Measurements from ENCODE around the gene ENPP7. TPM values are rescaled to one million over a fixed set of nuclear protein-coding genes. Genes with fewer than 3 reads are reported as not detected.
A peak's percentile ranks its signal among the peaks of the same experiment; 100 is the strongest.

The ENPP7 gene
- total RNA-seq, 2 donors from 2014 or later: not detected

DNA sequence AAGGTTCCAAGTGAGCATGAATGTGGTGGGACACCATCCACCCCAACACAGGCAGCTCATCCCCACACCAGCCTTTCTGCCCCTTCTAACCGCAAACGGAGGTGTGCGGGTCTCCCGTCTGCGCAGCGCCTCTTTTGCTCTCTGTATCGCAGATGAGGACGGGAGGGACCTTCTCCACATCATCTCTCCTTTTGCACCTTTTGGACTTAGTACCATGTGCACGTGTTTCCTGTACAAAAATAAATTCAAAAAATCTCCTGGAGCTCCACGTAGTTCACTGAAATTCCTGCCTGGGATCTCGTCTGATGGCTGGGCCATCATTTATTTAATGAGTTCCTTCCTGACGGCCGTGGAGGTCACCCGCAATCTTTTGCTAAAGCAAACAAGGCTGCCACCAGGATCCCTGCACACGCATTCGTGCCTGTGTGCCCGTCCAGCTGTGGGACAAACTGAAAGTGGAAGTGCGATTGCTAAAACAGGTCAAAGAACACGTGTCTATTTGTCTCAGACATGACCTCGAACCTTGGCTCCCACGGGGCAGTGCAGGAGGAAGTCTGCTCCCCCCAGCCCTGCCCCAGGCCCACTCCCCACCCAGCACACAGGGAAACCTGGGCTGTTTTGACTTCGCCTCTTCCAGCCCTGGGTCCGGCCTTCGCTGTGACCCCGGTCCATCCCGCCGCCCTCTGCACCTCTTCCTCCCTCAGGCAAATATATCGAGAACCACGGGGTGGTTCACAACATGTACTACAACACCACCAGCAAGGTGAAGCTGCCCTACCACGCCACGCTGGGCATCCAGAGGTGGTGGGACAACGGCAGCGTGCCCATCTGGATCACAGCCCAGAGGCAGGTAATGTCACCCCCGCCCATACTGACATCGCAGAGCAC, 2.3 kb downstream of the ENPP7 start:
- H3K9me3 ChIP-seq: no peaks in the 10 kb centered on the region
- H3K27me3 ChIP-seq (replicated peaks; ENCODE audit: insufficient read depth): no peaks in the 10 kb centered on the region
- TF ChIP-seq, protein P1, sequence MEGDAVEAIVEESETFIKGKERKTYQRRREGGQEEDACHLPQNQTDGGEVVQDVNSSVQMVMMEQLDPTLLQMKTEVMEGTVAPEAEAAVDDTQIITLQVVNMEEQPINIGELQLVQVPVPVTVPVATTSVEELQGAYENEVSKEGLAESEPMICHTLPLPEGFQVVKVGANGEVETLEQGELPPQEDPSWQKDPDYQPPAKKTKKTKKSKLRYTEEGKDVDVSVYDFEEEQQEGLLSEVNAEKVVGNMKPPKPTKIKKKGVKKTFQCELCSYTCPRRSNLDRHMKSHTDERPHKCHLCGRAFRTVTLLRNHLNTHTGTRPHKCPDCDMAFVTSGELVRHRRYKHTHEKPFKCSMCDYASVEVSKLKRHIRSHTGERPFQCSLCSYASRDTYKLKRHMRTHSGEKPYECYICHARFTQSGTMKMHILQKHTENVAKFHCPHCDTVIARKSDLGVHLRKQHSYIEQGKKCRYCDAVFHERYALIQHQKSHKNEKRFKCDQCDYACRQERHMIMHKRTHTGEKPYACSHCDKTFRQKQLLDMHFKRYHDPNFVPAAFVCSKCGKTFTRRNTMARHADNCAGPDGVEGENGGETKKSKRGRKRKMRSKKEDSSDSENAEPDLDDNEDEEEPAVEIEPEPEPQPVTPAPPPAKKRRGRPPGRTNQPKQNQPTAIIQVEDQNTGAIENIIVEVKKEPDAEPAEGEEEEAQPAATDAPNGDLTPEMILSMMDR (IDR thresholded peaks at IDR 0.05): no peak
- H3K36me3 ChIP-seq: no peaks in the 10 kb centered on the region
- DNase-seq (ENCODE audit: low spot score): no peak
- H3K27ac ChIP-seq: no peak overlapping the region
- no peak for ATAC-seq (ENCODE audit: insufficient number of reproducible peaks, low FRiP score, low read depth)
- peaks cover 0 to 9% of the 10 kb centered on the region in 2 donors for H3K4me1 ChIP-seq (ENCODE audit: control insufficient read depth in 1 of 2, low read depth in 2 of 2)
- peak overlapping the region; percentile 15 for H3K4me3 ChIP-seq

DNA sequence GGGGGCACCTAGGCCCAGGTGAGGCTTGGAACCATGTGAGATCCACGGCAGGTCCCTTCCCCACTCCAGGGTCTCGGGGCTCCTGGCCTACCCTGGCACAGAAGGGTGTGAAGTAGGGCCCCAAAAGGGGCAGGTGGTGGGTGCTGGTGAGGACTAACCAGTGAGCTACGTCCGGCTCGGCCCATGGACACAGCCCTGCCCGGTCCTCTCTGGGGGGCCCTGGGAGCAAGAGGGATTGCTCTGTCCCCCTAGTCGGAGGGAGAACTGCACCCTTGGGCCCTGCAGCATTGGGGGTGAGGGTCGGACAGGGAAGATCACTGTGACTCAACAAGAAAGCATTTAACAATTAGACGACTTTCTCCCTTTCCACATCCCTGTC, 2.9 kb downstream of the ENPP7 start:
- Histone ChIP-seq H3K9me3 (no peaks in the 10 kb centered on the region), H3K4me3 (no peak overlapping the region), H3K27ac (no peak overlapping the region), H3K4me1 (ENCODE audit: control insufficient read depth in 1 of 2, low read depth in 2 of 2) (peaks cover 0 to 4% of the 10 kb centered on the region in 2 donors), H3K27me3 (replicated peaks; ENCODE audit: insufficient read depth) (no peaks in the 10 kb centered on the region), H3K36me3 (no peaks in the 10 kb centered on the region)
- DNase-seq (ENCODE audit: low spot score): no peak
- TF ChIP-seq, protein P1 (IDR thresholded peaks at IDR 0.05): no peak
- no peak for ATAC-seq (ENCODE audit: insufficient number of reproducible peaks, low FRiP score, low read depth)

DNA sequence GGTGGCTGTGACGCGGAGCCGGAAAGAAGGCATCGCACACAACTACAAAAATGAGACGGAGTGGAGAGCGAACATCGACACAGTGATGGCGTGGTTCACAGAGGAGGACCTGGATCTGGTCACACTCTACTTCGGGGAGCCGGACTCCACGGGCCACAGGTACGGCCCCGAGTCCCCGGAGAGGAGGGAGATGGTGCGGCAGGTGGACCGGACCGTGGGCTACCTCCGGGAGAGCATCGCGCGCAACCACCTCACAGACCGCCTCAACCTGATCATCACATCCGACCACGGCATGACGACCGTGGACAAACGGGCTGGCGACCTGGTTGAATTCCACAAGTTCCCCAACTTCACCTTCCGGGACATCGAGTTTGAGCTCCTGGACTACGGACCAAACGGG, 4.4 kb downstream of the ENPP7 start:
- H3K9me3 ChIP-seq: no peaks in the 10 kb centered on the region
- no peak overlapping the region for H3K27ac ChIP-seq
- no peaks in the 10 kb centered on the region for H3K27me3 ChIP-seq (replicated peaks; ENCODE audit: insufficient read depth)
- no peak overlapping the region for H3K4me3 ChIP-seq
- TF ChIP-seq, protein P1 (IDR thresholded peaks at IDR 0.05): no peak
- ATAC-seq (ENCODE audit: insufficient number of reproducible peaks, low FRiP score, low read depth) (no peak), DNase-seq (ENCODE audit: low spot score) (no peak)
- no peaks in the 10 kb centered on the region for H3K4me1 ChIP-seq (ENCODE audit: control insufficient read depth in 1 of 2, low read depth in 2 of 2)
- H3K36me3 ChIP-seq: no peaks in the 10 kb centered on the region

DNA sequence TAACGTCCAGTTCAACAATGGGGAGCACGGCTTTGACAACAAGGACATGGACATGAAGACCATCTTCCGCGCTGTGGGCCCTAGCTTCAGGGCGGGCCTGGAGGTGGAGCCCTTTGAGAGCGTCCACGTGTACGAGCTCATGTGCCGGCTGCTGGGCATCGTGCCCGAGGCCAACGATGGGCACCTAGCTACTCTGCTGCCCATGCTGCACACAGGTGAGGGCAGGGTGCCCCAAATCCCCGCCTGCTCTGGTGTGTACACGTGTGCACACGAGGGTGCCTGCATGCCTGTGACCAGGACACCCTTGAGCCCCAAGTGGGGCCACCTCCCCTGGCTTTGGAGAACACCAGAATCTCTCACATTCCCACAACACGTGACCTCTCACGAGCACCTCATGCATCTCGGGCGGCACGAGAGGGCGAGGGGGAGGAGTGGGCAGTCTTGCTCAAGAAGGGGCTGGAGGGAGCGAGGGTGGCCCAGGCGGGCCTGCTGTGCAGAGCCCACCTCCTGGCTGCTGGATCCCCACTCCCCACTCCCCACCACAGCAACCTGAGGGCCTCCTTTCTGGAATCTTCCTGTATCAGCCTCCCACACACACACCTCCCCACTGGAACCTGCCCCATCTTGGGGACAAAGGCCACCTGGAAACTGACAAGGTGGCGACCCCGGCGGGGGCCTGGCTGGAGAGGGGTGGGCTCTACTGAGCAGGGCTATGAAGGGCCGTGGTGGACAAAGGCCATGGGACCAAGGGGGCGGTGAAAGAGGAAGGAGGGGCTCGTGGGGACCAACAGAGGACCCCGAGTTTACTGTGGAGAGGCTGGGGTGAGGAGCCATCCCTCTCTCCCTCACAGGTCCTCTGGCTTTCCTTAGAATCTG, 6.5 kb downstream of the ENPP7 start:
- DNase-seq (ENCODE audit: low spot score) (no peak), ATAC-seq (ENCODE audit: insufficient number of reproducible peaks, low FRiP score, low read depth) (no peak)
- Histone ChIP-seq H3K27me3 (replicated peaks; ENCODE audit: insufficient read depth) (no peaks in the 10 kb centered on the region), H3K27ac (no peak overlapping the region), H3K9me3 (no peaks in the 10 kb centered on the region), H3K4me3 (no peak overlapping the region), H3K36me3 (no peaks in the 10 kb centered on the region), H3K4me1 (ENCODE audit: control insufficient read depth in 1 of 2, low read depth in 2 of 2) (peaks cover 3 to 8% of the 10 kb centered on the region in 2 donors)
- TF ChIP-seq, protein P1 (IDR thresholded peaks at IDR 0.05): no peak

Measured in thoracic aorta (tissue), 2 donors.